CD4-positive, alpha-beta T cell treated with Interleukin-2 at 100 ng/mL for 4 hours (primary cell): Measurements from ENCODE around the gene BICRAL.

ENCODE experiments used
- DNase-seq: peaks from one replicate; pipeline ENCODE4 v3.0.0-alpha.2; 2020; ENCODE audit warnings: low spot score

Gene BICRAL

GRCh38 chr6:42762950-42763349 lies 18.9 kb upstream of the BICRAL start:
- no peak for DNase-seq

GRCh38 chr6:42764911-42765648 lies 16.8 kb upstream of the BICRAL start:
- DNase-seq, result no peak

- no peak for DNase-seq
Observed at GRCh38 chr6:42766163-42766670, 15.6 kb upstream of the BICRAL start.

GRCh38 chr6:42769051-42769450 lies 12.8 kb upstream of the BICRAL start:
- no peak for DNase-seq

GRCh38 chr6:42769836-42770235 lies 12.0 kb upstream of the BICRAL start:
- DNase-seq, result no peak

- DNase-seq, result peak; percentile 81
Observed at GRCh38 chr6:42771741-42772100, 10.1 kb upstream of the BICRAL start.

- peak; percentile 58 for DNase-seq
Observed at GRCh38 chr6:42774201-42774600, 7.7 kb upstream of the BICRAL start.

GRCh38 chr6:42774821-42775487 lies 6.9 kb upstream of the BICRAL start:
- DNase-seq, result peak; percentile 73

- DNase-seq, result no peak
Observed at GRCh38 chr6:42777126-42777822, 4.6 kb upstream of the BICRAL start.

GRCh38 chr6:42778122-42778521 lies 3.7 kb upstream of the BICRAL start:
- DNase-seq, result no peak

- DNase-seq, result no peak
Observed at GRCh38 chr6:42779521-42779920, 2.3 kb upstream of the BICRAL start.

- no peak for DNase-seq
Observed at GRCh38 chr6:42781546-42781795, 381 bp upstream of the BICRAL start.

- peak; percentile 85 for DNase-seq
Observed at GRCh38 chr6:42782689-42783176, 881 bp downstream of the BICRAL start.

GRCh38 chr6:42783177-42783875 lies 1.5 kb downstream of the BICRAL start:
- DNase-seq, result peak; percentile 83

GRCh38 chr6:42783876-42784642 lies 2.2 kb downstream of the BICRAL start:
- peak; percentile 56 for DNase-seq

GRCh38 chr6:42784717-42785498 lies 3.1 kb downstream of the BICRAL start:
- DNase-seq, result no peak

- no peak for DNase-seq
Observed at GRCh38 chr6:42786525-42786985, 4.7 kb downstream of the BICRAL start.

GRCh38 chr6:42787063-42787472 lies 5.2 kb downstream of the BICRAL start:
- DNase-seq, result no peak

- DNase-seq, result no peak
Observed at GRCh38 chr6:42788671-42789070, 6.8 kb downstream of the BICRAL start.

GRCh38 chr6:42790549-42791181 lies 8.8 kb downstream of the BICRAL start:
- DNase-seq, result no peak
